ENCODE measurements around the gene ZBTB16. TPM values are rescaled to one million over a fixed set of nuclear protein-coding genes. Genes with fewer than 3 reads are reported as not detected.

Gene ZBTB16
- total RNA-seq, 5 donors from 2014 or later (not counting 1 experiment from before 2014, with no cell fraction given), result 8.3 to 20.5 (median 12.4) TPM

DNA sequence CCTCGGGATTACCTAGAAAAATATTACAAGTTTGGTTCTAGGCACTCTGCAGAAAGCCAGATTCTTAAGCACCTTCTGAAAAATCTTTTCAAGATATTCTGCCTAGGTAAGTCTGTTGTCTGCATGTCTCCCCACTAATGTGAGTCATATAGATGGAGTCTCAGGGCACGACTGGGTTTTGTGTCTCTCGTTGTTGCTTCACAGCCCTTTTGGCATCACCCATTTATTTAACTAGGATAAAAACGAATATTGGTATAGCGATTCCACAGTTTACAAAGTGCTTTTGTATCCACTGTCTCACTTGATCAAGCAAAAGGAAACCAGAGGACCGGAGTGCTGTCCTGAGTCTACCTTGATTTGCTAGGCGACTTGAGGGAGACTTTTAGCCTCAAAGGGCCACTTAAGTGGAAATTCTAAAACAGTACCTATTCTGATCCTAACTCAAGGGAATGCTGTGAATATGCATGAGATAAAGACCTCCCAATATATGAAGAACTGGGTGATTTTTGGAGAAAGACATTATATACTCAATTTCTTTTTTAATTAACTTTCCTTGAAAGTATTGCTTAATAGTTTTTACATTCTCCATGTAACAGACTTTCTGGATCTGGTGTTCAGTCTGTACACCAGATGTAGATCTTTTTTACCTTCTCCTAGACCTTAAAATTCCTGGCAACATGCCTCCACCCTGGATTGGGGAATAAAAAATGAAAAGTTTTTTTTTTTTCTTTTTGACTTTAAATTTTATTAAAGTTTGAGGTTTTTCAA is 237.3 kb downstream of the ZBTB16 start:
- DNase-seq, result no peak
- peaks cover 0 to 3% (median 2%) of the 10 kb centered on the region in 3 donors for H3K4me1 Mint-ChIP-seq
- 88% methylated on average over 3 of the region's 7 CpGs for WGBS (ENCODE audit: insufficient coverage)
- H3K4me3 ChIP-seq (ENCODE audit: control insufficient read depth in 1 of 2, extremely low read depth in 1 of 2, low read length in 1 of 2), result no peak overlapping the region
- H3K27me3 ChIP-seq (replicated peaks in 1 of 2; ENCODE audit: control insufficient read depth in 2 of 2, extremely low read depth in 1 of 2, insufficient read depth in 2 of 2, low read length in 1 of 2), result peaks cover 0 to 4% of the 10 kb centered on the region in 2 experiments
- H3K9me3 ChIP-seq, result no peaks in the 10 kb centered on the region
- peaks cover 3 to 11% (median 4%) of the 10 kb centered on the region in 3 donors for H3K9me3 Mint-ChIP-seq
- ChIA-PET CTCF (no interaction called here), POLR2A (no interaction called here)
- H3K4me1 ChIP-seq (ENCODE audit: control insufficient read depth in 1 of 2, extremely low read depth in 1 of 2, insufficient read depth in 2 of 2, low read length in 2 of 2), result no peaks in the 10 kb centered on the region
- no peak for ATAC-seq (replicated peaks in 1 of 4)
- no peak overlapping the region for H3K27ac ChIP-seq (ENCODE audit: low read length)
- H3K36me3 Mint-ChIP-seq, result no peaks in the 10 kb centered on the region
- no peaks in the 10 kb centered on the region for H3K36me3 ChIP-seq (ENCODE audit: control insufficient read depth in 2 of 2, extremely low read depth in 1 of 2, insufficient read depth in 1 of 2, low read length in 1 of 2)
- H3K27me3 Mint-ChIP-seq, result peaks cover 5 to 9% of the 10 kb centered on the region in 2 donors
- H3K4me3 Mint-ChIP-seq, result no peak overlapping the region
- no peak overlapping the region for H3K27ac Mint-ChIP-seq

DNA sequence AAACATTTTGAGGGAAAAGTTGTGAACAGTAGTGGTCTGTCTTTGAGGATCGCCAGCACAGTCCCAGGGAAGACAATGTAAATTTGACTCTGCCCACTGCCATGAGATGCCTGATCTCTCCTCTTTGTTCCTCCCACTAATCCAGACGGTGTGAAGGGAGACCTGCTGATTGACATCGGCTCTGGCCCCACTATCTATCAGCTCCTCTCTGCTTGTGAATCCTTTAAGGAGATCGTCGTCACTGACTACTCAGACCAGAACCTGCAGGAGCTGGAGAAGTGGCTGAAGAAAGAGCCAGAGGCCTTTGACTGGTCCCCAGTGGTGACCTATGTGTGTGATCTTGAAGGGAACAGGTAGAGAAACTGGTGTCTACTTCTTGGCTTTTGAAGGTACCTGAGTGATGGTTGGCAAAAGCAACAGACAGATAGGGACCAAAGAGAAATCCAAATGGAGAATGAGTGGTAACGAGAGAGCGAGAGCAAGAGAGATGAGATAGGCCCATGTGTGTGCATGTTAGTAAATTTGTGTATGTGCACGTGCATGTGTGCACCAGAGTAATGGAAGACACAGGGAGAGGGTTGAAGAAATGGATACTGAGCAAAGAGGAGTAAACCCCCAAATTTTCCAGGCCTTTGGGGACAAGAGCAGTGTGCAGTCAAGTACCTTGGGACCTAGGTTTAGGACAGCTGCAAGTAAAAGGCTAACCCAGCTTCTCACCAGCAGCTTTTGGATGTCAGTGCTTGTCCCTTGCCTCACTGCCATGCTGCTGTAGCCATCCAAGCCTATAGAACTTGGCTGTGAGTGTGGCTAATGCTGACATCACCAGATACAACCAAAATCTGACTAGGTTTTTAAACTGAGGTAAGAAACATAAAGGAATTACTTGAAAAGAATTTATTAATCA is 238.5 kb downstream of the ZBTB16 start:
- H3K4me1 Mint-ChIP-seq, result no peaks in the 10 kb centered on the region
- ChIA-PET CTCF (no interaction called here), POLR2A (no interaction called here)
- H3K27ac Mint-ChIP-seq, result no peak overlapping the region
- Histone ChIP-seq H3K4me1 (ENCODE audit: control insufficient read depth in 1 of 2, extremely low read depth in 1 of 2, insufficient read depth in 2 of 2, low read length in 2 of 2) (no peaks in the 10 kb centered on the region), H3K9me3 (no peaks in the 10 kb centered on the region), H3K4me3 (ENCODE audit: control insufficient read depth in 1 of 2, extremely low read depth in 1 of 2, low read length in 1 of 2) (no peak overlapping the region), H3K36me3 (ENCODE audit: control insufficient read depth in 2 of 2, extremely low read depth in 1 of 2, insufficient read depth in 1 of 2, low read length in 1 of 2) (no peaks in the 10 kb centered on the region), H3K27ac (ENCODE audit: low read length) (no peak overlapping the region), H3K27me3 (replicated peaks in 1 of 2; ENCODE audit: control insufficient read depth in 2 of 2, extremely low read depth in 1 of 2, insufficient read depth in 2 of 2, low read length in 1 of 2) (peaks cover 0 to 6% of the 10 kb centered on the region in 2 experiments)
- peaks cover 4 to 16% (median 6%) of the 10 kb centered on the region in 3 donors for H3K9me3 Mint-ChIP-seq
- peaks cover 5 to 9% of the 10 kb centered on the region in 2 donors for H3K27me3 Mint-ChIP-seq
- no peaks in the 10 kb centered on the region for H3K36me3 Mint-ChIP-seq
- H3K4me3 Mint-ChIP-seq, result no peak overlapping the region
- WGBS (ENCODE audit: insufficient coverage), result 84% methylated on average over 5 of the region's 8 CpGs
- DNase-seq, result no peak
- no peak for ATAC-seq (replicated peaks in 1 of 4)

DNA sequence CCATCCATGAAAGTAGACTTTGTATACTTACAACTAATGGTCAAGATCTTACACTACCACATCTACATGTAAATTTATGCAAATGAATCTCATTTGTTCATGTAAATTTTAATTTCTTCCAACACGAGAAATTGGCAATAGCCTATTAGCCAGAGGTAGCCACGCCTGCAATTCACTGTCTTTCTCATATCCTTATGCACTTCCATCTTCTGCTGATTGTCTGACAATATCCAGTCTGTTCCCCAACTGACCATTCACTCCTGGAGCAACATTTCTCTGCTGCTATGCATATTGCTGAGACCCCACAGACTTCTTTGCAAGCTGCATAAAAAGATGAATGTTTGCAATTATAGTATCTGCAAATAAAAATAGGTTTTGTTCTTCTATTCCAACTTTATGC is 239.2 kb downstream of the ZBTB16 start:
- DNase-seq, result no peak
- WGBS (ENCODE audit: insufficient coverage), result 75% methylated on average over 2 of the region's 2 CpGs
- Mint-ChIP-seq H3K4me1 (no peaks in the 10 kb centered on the region), H3K9me3 (peaks cover 4 to 16% (median 6%) of the 10 kb centered on the region in 3 donors), H3K27ac (no peak overlapping the region), H3K4me3 (no peak overlapping the region), H3K27me3 (peaks cover 5 to 7% of the 10 kb centered on the region in 2 donors), H3K36me3 (no peaks in the 10 kb centered on the region)
- H3K4me1 ChIP-seq (ENCODE audit: control insufficient read depth in 1 of 2, extremely low read depth in 1 of 2, insufficient read depth in 2 of 2, low read length in 2 of 2), result no peaks in the 10 kb centered on the region
- no peak for ATAC-seq (replicated peaks in 1 of 4)
- H3K4me3 ChIP-seq (ENCODE audit: control insufficient read depth in 1 of 2, extremely low read depth in 1 of 2, low read length in 1 of 2), result no peak overlapping the region
- H3K36me3 ChIP-seq (ENCODE audit: control insufficient read depth in 2 of 2, extremely low read depth in 1 of 2, insufficient read depth in 1 of 2, low read length in 1 of 2), result no peaks in the 10 kb centered on the region
- ChIA-PET CTCF (no interaction called here), POLR2A (no interaction called here)
- no peak overlapping the region for H3K27ac ChIP-seq (ENCODE audit: low read length)
- H3K9me3 ChIP-seq, result no peaks in the 10 kb centered on the region
- H3K27me3 ChIP-seq (replicated peaks in 1 of 2; ENCODE audit: control insufficient read depth in 2 of 2, extremely low read depth in 1 of 2, insufficient read depth in 2 of 2, low read length in 1 of 2), result peaks cover 2 to 6% of the 10 kb centered on the region in 2 experiments

Other genes with a start within 250 kb of the ZBTB16 start
- 10 to 100 TPM; 16.8 to 28.5 (median 22.9) TPM for gene USP28, start 184.1 kb upstream of the ZBTB16 start, total RNA-seq
- gene HTR3B, start 154.9 kb upstream of the ZBTB16 start, total RNA-seq, result not detected
- gene HTR3A, start 84.6 kb upstream of the ZBTB16 start, total RNA-seq, result under 1 TPM in 1 of 5 donors, not detected in 4; 0.13 TPM
- under 1 TPM in 1 of 5 donors, not detected in 4; 0.41 TPM for gene NNMT, start 236.7 kb downstream of the ZBTB16 start, total RNA-seq